ENCODE data around the gene ARHGEF39.

ARHGEF39 gene

DNA sequence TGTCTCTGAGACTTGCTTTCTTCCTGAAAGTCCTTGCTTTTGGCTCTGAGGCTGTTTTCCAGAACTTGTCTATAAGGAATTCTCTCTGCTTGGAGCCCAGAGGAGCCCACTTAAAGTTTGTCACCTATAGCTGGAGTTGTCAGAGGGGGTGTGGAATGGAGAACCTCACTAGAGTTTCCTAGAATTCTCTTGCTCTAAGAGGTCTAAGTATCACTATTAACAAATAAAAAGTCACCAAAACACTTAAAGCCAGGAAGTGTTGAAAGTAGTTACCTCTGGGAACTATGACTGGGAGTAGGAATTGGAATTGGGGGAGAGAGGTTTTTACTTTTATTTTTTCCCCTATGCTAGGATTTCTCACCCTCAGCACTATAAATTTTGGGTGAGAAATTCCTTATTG is 29.3 kb downstream of the ARHGEF39 start:
- CTCF ChIA-PET = interaction anchor here (0.8 to 2.3 kb wide), 5 partner anchors 10 to 32 kb away, joined by 3 to 7 read pairs (median 4); no protein-coding TSS in a partner anchor
- TF ChIP-seq, protein P1, sequence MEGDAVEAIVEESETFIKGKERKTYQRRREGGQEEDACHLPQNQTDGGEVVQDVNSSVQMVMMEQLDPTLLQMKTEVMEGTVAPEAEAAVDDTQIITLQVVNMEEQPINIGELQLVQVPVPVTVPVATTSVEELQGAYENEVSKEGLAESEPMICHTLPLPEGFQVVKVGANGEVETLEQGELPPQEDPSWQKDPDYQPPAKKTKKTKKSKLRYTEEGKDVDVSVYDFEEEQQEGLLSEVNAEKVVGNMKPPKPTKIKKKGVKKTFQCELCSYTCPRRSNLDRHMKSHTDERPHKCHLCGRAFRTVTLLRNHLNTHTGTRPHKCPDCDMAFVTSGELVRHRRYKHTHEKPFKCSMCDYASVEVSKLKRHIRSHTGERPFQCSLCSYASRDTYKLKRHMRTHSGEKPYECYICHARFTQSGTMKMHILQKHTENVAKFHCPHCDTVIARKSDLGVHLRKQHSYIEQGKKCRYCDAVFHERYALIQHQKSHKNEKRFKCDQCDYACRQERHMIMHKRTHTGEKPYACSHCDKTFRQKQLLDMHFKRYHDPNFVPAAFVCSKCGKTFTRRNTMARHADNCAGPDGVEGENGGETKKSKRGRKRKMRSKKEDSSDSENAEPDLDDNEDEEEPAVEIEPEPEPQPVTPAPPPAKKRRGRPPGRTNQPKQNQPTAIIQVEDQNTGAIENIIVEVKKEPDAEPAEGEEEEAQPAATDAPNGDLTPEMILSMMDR (IDR thresholded peaks at IDR 0.05; ENCODE audit: insufficient read depth, low read length, missing control alignments) = no peak
- no peak for DNase-seq (ENCODE audit: low read depth, low spot score)
- POLR2A ChIA-PET = no interaction called here
- H3K4me3 ChIP-seq (ENCODE audit: low read depth, low read length) = no peak overlapping the region

DNA sequence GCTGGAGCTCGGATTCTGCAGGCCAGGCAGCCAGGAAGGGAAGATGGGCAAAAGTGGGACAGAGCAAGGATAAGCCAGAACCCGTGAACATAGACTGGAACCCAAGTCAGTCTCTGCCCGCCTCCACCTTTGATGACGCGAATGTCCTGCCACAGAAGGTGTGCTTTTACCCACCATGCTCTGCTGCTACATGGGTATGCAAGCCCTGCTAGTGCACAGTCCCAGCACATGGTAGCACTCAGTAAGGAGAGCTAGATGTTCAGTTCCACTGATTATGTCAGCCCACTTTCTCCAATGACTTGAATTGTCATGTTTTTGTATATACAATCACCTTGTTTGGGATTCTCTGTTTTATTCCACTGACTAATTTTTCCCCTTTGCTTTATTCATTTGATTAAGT is 35.4 kb downstream of the ARHGEF39 start:
- TF ChIP-seq, protein P1 (IDR thresholded peaks at IDR 0.05; ENCODE audit: insufficient read depth, low read length, missing control alignments) = no peak
- no peak overlapping the region for H3K4me3 ChIP-seq (ENCODE audit: low read depth, low read length)
- POLR2A ChIA-PET = no interaction called here
- CTCF ChIA-PET = interaction anchor here (0.7 to 2.8 kb wide), 6 partner anchors 13 to 32 kb away, joined by 3 to 12 read pairs (median 5); partner anchors contain the start of gene TESK1
- no peak for DNase-seq (ENCODE audit: low read depth, low spot score)

DNA sequence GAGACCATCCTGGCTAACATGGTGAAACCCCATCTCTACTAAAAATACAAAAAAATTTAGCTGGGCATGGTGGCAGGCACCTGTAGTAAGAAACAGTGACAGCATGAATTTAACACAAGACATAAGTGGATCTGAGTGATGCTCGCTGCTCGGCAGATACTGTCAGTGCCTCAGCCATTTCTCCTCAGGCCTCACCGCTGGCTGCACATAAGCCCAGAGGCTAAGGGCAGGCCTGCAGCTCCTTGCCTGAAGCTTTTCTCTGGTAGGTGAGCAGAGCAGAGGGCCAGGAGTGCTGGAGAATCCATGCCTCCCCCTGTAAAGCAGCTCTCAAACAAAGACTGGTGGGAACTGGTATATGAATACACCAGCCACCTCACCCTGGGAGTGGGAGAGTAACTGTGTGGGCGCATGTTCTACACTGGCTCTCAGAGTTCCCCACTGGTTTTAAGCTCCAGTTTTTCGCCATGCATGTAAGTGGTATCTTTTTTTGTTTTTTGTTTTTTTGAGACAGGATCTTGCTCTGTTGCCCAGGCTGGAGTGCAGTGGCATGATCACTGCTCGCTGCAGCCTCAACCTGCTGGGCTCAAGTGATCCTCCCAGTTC is 36.5 kb downstream of the ARHGEF39 start:
- no peak overlapping the region for H3K4me3 ChIP-seq (ENCODE audit: low read depth, low read length)
- ChIA-PET POLR2A (no interaction called here), CTCF (interaction anchor here (0.7 to 4.1 kb wide), 8 partner anchors 12 to 33 kb away, joined by 3 to 13 read pairs (median 6); partner anchors contain the start of gene TESK1)
- no peak for DNase-seq (ENCODE audit: low read depth, low spot score)
- TF ChIP-seq, protein P1 (IDR thresholded peaks at IDR 0.05; ENCODE audit: insufficient read depth, low read length, missing control alignments) = no peak

DNA sequence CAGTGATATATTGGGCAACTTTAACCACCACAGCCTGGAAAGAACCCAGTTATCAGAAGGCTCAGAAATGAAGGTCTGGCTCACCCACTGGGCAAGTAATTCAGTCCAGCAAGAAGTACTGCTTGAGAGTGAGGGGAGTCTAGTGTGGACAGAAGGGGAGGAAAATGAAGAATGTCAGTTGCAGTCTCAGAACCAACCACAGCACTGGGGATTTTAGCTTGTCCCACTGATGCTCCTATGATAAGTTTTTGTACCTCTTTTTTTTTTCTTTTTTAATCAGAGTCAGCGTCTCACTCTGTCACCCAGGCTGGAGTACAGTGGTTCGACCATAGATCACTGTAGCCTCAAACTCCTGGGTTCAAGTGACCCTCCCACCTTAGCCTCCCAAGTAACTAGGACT is 37.4 kb downstream of the ARHGEF39 start:
- DNase-seq (ENCODE audit: low read depth, low spot score) = no peak
- no peak overlapping the region for H3K4me3 ChIP-seq (ENCODE audit: low read depth, low read length)
- POLR2A ChIA-PET = no interaction called here
- CTCF ChIA-PET = interaction anchor here (1.6 to 4.1 kb wide), 3 partner anchors 14 to 20 kb away, joined by 7 to 13 read pairs (median 12); no protein-coding TSS in a partner anchor
- TF ChIP-seq, protein P1 (IDR thresholded peaks at IDR 0.05; ENCODE audit: insufficient read depth, low read length, missing control alignments) = no peak

DNA sequence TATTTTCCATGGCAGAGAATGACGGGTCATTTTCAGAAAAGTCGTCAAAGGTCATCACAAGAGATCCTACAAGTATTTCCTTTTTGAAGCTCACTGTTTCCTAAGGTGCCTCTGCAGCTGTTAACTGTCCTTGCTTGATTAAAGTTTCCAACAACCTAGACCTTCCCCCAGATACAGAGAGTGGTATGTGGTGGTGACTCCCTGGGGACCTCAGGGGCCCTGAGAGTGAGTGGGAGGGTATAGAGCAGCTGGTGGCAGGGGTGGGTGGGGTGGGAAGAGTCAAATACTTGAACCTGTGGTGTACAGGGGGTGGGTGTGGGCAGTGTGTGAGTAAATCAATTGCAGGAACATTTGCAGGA is 45.2 kb downstream of the ARHGEF39 start:
- no peak overlapping the region for H3K4me3 ChIP-seq (ENCODE audit: low read depth, low read length)
- DNase-seq (ENCODE audit: low read depth, low spot score) = no peak
- ChIA-PET CTCF (interaction anchor here (1.0 to 2.5 kb wide), 4 partner anchors 8 to 27 kb away, joined by 3 to 15 read pairs (median 7); partner anchors contain the start of gene TESK1), POLR2A (no interaction called here)
- TF ChIP-seq, protein P1 (IDR thresholded peaks at IDR 0.05; ENCODE audit: insufficient read depth, low read length, missing control alignments) = no peak

DNA sequence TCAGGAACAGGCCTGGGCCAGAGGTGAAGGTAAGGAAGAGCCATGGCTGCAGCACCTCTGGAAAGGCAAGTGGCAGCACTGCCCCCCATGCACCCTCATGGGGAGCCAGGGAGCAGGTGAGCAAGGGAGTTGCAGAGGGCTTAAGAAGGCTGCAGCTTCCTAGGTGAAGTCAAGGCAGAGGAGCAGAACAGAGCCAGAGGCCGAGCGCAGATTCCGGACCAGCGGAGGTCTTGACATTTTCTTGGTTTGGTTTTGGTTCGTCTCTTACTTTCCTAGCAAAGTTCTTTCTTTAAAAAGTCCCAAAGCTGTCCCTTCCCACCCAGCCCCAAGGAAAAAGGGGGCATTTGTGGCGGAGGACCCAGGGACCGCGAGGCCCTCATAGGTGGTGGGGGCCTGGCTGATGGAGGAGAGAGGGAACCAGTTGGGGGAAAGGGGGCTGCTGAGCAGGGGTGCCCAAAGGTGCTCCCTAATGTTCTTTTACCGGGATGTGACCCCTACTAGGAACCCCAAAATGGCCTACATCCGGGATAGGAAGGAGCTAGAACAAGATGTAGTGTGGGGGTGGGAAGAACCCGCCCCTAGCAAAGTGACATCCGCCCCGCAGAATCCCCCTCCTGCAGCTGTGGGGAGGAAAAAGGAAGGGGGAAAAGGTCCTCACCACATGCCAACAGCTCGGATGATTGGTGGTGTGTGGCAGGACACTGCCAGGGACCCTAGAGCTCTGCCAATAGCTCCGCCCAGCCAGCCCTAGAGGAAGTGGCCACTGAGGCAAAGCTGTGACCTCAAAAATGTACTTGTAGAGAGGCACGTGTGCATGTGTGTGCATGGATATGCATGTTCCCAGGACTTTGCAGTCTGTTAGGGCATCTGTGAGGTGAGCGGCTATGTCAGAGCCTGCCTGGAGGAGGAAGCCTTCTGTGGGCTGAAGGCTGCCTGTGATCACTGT is 45.9 kb downstream of the ARHGEF39 start:
- no peak overlapping the region for H3K4me3 ChIP-seq (ENCODE audit: low read depth, low read length)
- no peak for DNase-seq (ENCODE audit: low read depth, low spot score)
- POLR2A ChIA-PET = no interaction called here
- TF ChIP-seq, protein P1 (IDR thresholded peaks at IDR 0.05; ENCODE audit: insufficient read depth, low read length, missing control alignments) = no peak
- CTCF ChIA-PET = interaction anchor here (1.0 to 2.5 kb wide), 4 partner anchors 8 to 27 kb away, joined by 3 to 15 read pairs (median 7); partner anchors contain the start of gene TESK1

Data from AG04449 (cell line).